ENCODE data around the gene NETO1. TPM values are rescaled to one million over a fixed set of nuclear protein-coding genes. Genes with fewer than 3 reads are reported as not detected.

Gene NETO1
- total RNA-seq, 4 donors from 2014 or later: 0.39 to 2.8 (median 0.54) TPM; not detected in 1

- Histone ChIP-seq H3K4me3 (replicated peaks in 1 of 3) (no peak overlapping the region), H3K27ac (no peak overlapping the region), H3K36me3 (no peaks in the 10 kb centered on the region), H3K9me3 (no peaks in the 10 kb centered on the region), H3K27me3 (no peaks in the 10 kb centered on the region), H3K4me1 (no peaks in the 10 kb centered on the region)
- no peak for TF ChIP-seq POLR2A (IDR thresholded peaks at IDR 0.05)
- TF ChIP-seq, protein P1, sequence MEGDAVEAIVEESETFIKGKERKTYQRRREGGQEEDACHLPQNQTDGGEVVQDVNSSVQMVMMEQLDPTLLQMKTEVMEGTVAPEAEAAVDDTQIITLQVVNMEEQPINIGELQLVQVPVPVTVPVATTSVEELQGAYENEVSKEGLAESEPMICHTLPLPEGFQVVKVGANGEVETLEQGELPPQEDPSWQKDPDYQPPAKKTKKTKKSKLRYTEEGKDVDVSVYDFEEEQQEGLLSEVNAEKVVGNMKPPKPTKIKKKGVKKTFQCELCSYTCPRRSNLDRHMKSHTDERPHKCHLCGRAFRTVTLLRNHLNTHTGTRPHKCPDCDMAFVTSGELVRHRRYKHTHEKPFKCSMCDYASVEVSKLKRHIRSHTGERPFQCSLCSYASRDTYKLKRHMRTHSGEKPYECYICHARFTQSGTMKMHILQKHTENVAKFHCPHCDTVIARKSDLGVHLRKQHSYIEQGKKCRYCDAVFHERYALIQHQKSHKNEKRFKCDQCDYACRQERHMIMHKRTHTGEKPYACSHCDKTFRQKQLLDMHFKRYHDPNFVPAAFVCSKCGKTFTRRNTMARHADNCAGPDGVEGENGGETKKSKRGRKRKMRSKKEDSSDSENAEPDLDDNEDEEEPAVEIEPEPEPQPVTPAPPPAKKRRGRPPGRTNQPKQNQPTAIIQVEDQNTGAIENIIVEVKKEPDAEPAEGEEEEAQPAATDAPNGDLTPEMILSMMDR (IDR thresholded peaks at IDR 0.05): no peak
- 74 to 76% methylated on average over 7 of the region's 7 CpGs for WGBS, 2 donors
- no peak for DNase-seq
- intact Hi-C loops (cut with DNase I): no loop called here
Observed at GRCh38 chr18:72820571-72820970, 47.2 kb downstream of the NETO1 start.

- Histone ChIP-seq H3K4me3 (replicated peaks in 1 of 3) (no peak overlapping the region), H3K27ac (no peak overlapping the region), H3K36me3 (no peaks in the 10 kb centered on the region), H3K9me3 (no peaks in the 10 kb centered on the region), H3K27me3 (no peaks in the 10 kb centered on the region), H3K4me1 (no peaks in the 10 kb centered on the region)
- intact Hi-C loops (cut with DNase I): no loop called here
- TF ChIP-seq, protein P1 (IDR thresholded peaks at IDR 0.05): no peak
- no peak for TF ChIP-seq POLR2A (IDR thresholded peaks at IDR 0.05)
- DNase-seq: no peak
Observed at GRCh38 chr18:72819050-72819449, 48.7 kb downstream of the NETO1 start.

DNA sequence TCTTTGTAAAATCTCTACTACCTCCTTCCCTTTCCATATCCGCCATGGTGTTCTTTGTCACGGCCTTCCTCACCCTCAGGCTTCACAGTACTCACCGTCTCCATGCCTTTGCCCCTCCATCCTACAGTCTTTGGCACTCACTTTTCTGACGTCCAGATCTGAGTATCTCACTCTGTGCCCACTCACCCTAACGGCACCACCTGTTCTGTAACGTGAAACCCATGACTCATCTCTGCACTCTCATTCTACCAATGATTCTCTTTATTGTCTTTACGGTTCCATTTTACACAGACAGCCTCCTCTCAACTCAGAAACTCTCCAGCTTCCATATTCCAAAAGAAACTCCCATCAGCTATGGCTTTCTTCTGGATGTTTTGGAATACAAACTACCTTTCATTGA is 56.7 kb downstream of the NETO1 start:
- no peaks in the 10 kb centered on the region for H3K9me3 ChIP-seq
- no peaks in the 10 kb centered on the region for H3K36me3 ChIP-seq
- H3K4me3 ChIP-seq (replicated peaks in 1 of 3): no peak overlapping the region
- no peaks in the 10 kb centered on the region for H3K27me3 ChIP-seq
- H3K4me1 ChIP-seq: no peaks in the 10 kb centered on the region
- TF ChIP-seq POLR2A (IDR thresholded peaks at IDR 0.05): no peak
- TF ChIP-seq, protein P1 (IDR thresholded peaks at IDR 0.05): no peak
- 76 to 78% methylated on average over 7 of the region's 7 CpGs for WGBS, 2 donors
- intact Hi-C loops (cut with DNase I): no loop called here
- no peak for DNase-seq
- H3K27ac ChIP-seq: no peak overlapping the region

DNA sequence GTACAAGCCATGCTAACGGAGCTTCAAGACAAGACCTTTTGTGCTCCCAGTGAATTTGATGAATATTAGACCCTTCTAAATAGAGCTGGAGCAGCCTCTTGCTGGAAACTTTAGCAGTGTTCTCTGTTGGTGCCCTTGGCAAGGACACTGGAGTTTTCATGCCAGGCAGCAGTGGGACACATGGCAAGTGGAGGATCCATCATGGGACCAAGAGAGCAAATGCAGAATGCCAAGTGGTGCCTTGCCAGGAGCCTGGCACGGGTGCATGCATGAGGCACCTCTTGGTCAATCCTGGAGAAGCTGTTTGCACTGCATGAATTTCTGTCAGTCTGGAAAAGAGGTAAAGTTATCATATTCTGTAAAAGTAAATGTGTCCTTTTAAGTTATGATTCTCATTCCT is 59.1 kb downstream of the NETO1 start:
- no peaks in the 10 kb centered on the region for H3K27me3 ChIP-seq
- H3K9me3 ChIP-seq: no peaks in the 10 kb centered on the region
- intact Hi-C loops (cut with DNase I): no loop called here
- no peaks in the 10 kb centered on the region for H3K36me3 ChIP-seq
- H3K4me3 ChIP-seq (replicated peaks in 1 of 3): no peak overlapping the region
- DNase-seq: no peak
- H3K27ac ChIP-seq: no peak overlapping the region
- TF ChIP-seq, protein P1 (IDR thresholded peaks at IDR 0.05): no peak
- no peak for TF ChIP-seq POLR2A (IDR thresholded peaks at IDR 0.05)
- 57 to 77% methylated on average over 2 of the region's 2 CpGs for WGBS, 2 donors
- no peaks in the 10 kb centered on the region for H3K4me1 ChIP-seq

- Histone ChIP-seq H3K27me3 (no peaks in the 10 kb centered on the region), H3K4me1 (no peaks in the 10 kb centered on the region), H3K36me3 (no peaks in the 10 kb centered on the region), H3K9me3 (no peaks in the 10 kb centered on the region), H3K4me3 (replicated peaks in 1 of 3) (no peak overlapping the region), H3K27ac (no peak overlapping the region)
- intact Hi-C loops (cut with DNase I): no loop called here
- DNase-seq: no peak
- TF ChIP-seq POLR2A (IDR thresholded peaks at IDR 0.05): no peak
- TF ChIP-seq, protein P1 (IDR thresholded peaks at IDR 0.05): no peak
- WGBS, 2 donors: 83 to 88% methylated on average over 3 of the region's 3 CpGs
Observed at GRCh38 chr18:72799106-72799505, 68.7 kb downstream of the NETO1 start.
